NT2/D1 (cell line): ENCODE data around the gene ZNF83.

Source experiments
- DNase-seq: peaks from one replicate; pipeline ENCODE4 v3.0.0-alpha.2; 2011; ENCODE audit warnings: low read depth, low spot score
- H3K27me3 ChIP-seq: 2 replicates; pipeline ENCODE4 v1.6.0; 2011; ENCODE audit warnings: mild to moderate bottlenecking; ENCODE audit not compliant: insufficient read length, insufficient read depth
- H3K36me3 ChIP-seq: 2 replicates; pipeline ENCODE4 v1.6.1; 2011; ENCODE audit warnings: mild to moderate bottlenecking, low read length, mixed read lengths; ENCODE audit not compliant: insufficient read depth, insufficient read length
- H3K4me1 ChIP-seq: 2 replicates; pipeline ENCODE4 v1.5.1; 2011; ENCODE audit not compliant: insufficient read depth, insufficient read length
- H3K4me3 ChIP-seq: 2 replicates; pipeline ENCODE4 v1.5.1; 2011; ENCODE audit warnings: low read depth; ENCODE audit not compliant: insufficient read length
- H3K9ac ChIP-seq: 2 replicates; pipeline ENCODE4 v1.6.0; 2011; ENCODE audit warnings: low read depth; ENCODE audit not compliant: insufficient read length
- H3K9me3 ChIP-seq: 2 replicates; pipeline ENCODE4 v1.5.1; 2011; ENCODE audit warnings: mild to moderate bottlenecking, low read length; ENCODE audit not compliant: insufficient read depth
- SUZ12 ChIP-seq: IDR thresholded peaks from 2 replicates; pipeline ENCODE4 v1.6.1; 2011; ENCODE audit not compliant: insufficient read length, insufficient read depth; ENCODE audit errors: extremely low read depth
- YY1 ChIP-seq: IDR thresholded peaks from 2 replicates; pipeline ENCODE4 v1.6.1; 2011; ENCODE audit not compliant: insufficient read length, insufficient read depth
- ZNF274 ChIP-seq: IDR thresholded peaks from 2 replicates; pipeline ENCODE4 v1.6.1; 2011; ENCODE audit warnings: mild to moderate bottlenecking, low read depth, low read length

ZNF83 gene

DNA sequence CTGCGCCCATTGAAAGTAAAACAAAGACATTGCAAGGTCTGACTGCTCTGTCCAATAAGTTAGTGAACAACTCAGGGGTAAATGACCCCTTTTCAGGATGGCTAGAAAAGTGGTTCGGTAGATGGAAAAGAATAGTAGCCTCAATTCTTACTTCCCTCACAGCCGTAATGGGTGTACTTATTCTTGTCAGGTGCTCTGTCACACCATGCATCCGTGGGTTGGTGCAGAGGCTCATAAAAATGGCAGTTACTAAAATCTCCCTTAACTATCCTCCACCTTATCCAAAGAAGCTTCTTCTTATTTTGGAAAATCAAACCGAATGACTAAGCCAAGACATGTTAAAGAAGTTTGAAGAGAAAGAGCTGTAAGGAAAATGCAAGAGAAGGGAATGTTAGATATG lies 31.4 kb upstream of the ZNF83 start:
- Histone ChIP-seq H3K27me3 (no peaks in the 10 kb centered on the region), H3K4me3 (no peak overlapping the region), H3K9me3 (no peaks in the 10 kb centered on the region), H3K9ac (no peak overlapping the region), H3K36me3 (peaks cover 35% of the 10 kb centered on the region), H3K4me1 (peaks cover 2% of the 10 kb centered on the region)
- no peak for DNase-seq
- TF ChIP-seq YY1 (no peak), ZNF274 (no peak), SUZ12 (no peak)

GRCh38 chr19:52667972-52668371 lies 29.8 kb upstream of the ZNF83 start:
- H3K9me3 ChIP-seq, result no peaks in the 10 kb centered on the region
- H3K9ac ChIP-seq, result no peak overlapping the region
- no peak for DNase-seq
- H3K4me1 ChIP-seq, result peaks cover 2% of the 10 kb centered on the region
- peaks cover 34% of the 10 kb centered on the region for H3K36me3 ChIP-seq
- TF ChIP-seq SUZ12, result no peak
- no peak overlapping the region for H3K4me3 ChIP-seq
- no peaks in the 10 kb centered on the region for H3K27me3 ChIP-seq

DNA sequence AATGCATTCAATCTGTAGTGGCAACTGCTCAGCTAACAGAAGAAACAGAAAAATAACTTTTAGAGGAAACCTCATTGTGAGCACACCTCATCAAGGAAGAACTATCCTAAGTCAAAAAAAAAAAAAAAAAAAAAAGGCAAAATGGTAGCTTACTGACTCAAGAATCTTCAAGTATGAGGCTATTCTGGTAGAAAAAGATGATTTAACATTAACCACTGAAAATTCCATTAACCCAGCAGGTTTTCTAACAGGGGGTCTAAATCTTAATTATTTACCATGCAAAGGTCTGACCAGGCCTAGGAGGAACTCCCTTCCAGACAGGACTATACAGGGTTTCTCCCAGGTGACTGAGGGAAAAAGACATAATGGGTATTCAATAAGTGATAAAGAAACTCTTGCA lies 28.4 kb upstream of the ZNF83 start:
- no peaks in the 10 kb centered on the region for H3K27me3 ChIP-seq
- TF ChIP-seq ZNF274 (no peak), SUZ12 (no peak), YY1 (no peak)
- DNase-seq, result no peak
- no peaks in the 10 kb centered on the region for H3K9me3 ChIP-seq
- peaks cover 41% of the 10 kb centered on the region for H3K36me3 ChIP-seq
- no peak overlapping the region for H3K9ac ChIP-seq
- peaks cover 2% of the 10 kb centered on the region for H3K4me1 ChIP-seq
- H3K4me3 ChIP-seq, result no peak overlapping the region

- TF ChIP-seq SUZ12 (no peak), YY1 (no peak), ZNF274 (no peak)
- Histone ChIP-seq H3K9me3 (no peaks in the 10 kb centered on the region), H3K27me3 (no peaks in the 10 kb centered on the region), H3K9ac (no peak overlapping the region), H3K4me1 (peaks cover 2% of the 10 kb centered on the region), H3K4me3 (no peak overlapping the region), H3K36me3 (peaks cover 47% of the 10 kb centered on the region)
- DNase-seq, result no peak
Observed at GRCh38 chr19:52665529-52665928, 27.4 kb upstream of the ZNF83 start.

DNA sequence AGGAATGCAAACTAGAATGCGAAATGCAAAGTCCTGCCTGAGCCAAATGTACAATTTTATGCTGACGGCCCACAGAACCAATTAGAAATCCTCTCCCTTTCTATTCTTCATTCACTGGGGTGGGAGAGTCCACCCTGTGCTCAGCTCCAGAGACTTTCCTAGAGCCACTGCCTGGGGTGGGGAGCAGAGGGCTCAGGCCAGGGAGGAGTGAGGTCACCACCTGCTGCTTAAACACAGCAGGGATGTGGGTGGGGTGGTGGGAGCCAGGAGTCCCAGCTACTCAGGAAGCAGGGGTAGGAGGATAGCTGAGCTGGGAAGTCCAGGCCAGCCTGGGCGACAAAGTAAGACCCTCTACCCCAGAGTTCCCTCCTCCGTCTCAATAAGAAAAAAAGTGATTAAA lies 26.9 kb upstream of the ZNF83 start:
- Histone ChIP-seq H3K9ac (no peak overlapping the region), H3K4me1 (peaks cover 2% of the 10 kb centered on the region), H3K36me3 (peaks cover 47% of the 10 kb centered on the region), H3K4me3 (no peak overlapping the region), H3K27me3 (no peaks in the 10 kb centered on the region), H3K9me3 (no peaks in the 10 kb centered on the region)
- DNase-seq, result no peak
- TF ChIP-seq SUZ12 (no peak), ZNF274 (no peak), YY1 (no peak)

DNA sequence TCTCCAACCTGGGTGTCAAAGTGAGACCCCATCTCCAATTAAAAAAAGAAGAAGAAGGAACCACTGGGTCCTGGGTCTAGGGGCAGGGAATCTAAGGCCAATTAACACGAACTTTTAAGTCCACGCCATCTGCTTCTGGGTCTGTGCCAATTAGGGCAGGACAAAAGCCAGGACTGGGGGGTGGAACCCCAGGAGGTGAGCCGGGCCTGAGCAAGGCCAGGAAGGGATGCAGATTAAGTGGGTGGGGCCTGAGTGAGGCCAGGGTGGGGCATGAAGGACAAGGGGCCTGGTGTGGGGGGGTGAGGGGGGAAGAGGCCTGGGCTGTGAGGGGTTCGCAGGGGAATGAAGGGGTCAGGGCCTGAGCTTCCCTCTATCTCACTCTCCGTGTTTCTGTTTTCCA lies 26.3 kb upstream of the ZNF83 start:
- peaks cover 2% of the 10 kb centered on the region for H3K4me1 ChIP-seq
- no peak overlapping the region for H3K9ac ChIP-seq
- DNase-seq, result no peak
- H3K27me3 ChIP-seq, result no peaks in the 10 kb centered on the region
- no peaks in the 10 kb centered on the region for H3K9me3 ChIP-seq
- TF ChIP-seq SUZ12 (no peak), ZNF274 (no peak)
- H3K4me3 ChIP-seq, result no peak overlapping the region
- H3K36me3 ChIP-seq, result peaks cover 49% of the 10 kb centered on the region

GRCh38 chr19:52662631-52663030 lies 24.5 kb upstream of the ZNF83 start:
- H3K27me3 ChIP-seq, result no peaks in the 10 kb centered on the region
- H3K9ac ChIP-seq, result no peak overlapping the region
- no peaks in the 10 kb centered on the region for H3K4me1 ChIP-seq
- peaks cover 54% of the 10 kb centered on the region for H3K36me3 ChIP-seq
- TF ChIP-seq ZNF274 (no peak), SUZ12 (no peak), YY1 (no peak)
- H3K4me3 ChIP-seq, result no peak overlapping the region
- no peak for DNase-seq
- H3K9me3 ChIP-seq, result no peaks in the 10 kb centered on the region

GRCh38 chr19:52660981-52661380 lies 22.8 kb upstream of the ZNF83 start:
- Histone ChIP-seq H3K27me3 (no peaks in the 10 kb centered on the region), H3K9ac (no peak overlapping the region), H3K9me3 (no peaks in the 10 kb centered on the region), H3K4me1 (no peaks in the 10 kb centered on the region), H3K4me3 (no peak overlapping the region), H3K36me3 (peaks cover 67% of the 10 kb centered on the region)
- TF ChIP-seq SUZ12 (no peak), YY1 (no peak), ZNF274 (no peak)
- no peak for DNase-seq
